Liver (tissue), 9 donors: ENCODE results near the gene SAFB. TPM values are rescaled to one million over a fixed set of nuclear protein-coding genes. Genes with fewer than 3 reads are reported as not detected.

Source experiments
- DNase-seq: peaks from one replicate; pipeline ENCODE4 v3.0.0-alpha.2; 2017; ENCODE audit warnings: low spot score
- H3K27ac ChIP-seq, 2 donors: one replicate each; pipeline ENCODE4 v1.7.0; 2013; ENCODE audit warnings: inconsistent platforms in 2 of 2, low read length in 2 of 2, control low read depth in 1 of 2, low read depth in 1 of 2, mild to moderate bottlenecking in 1 of 2
- H3K27me3 ChIP-seq, 4 donors: one replicate each; pipeline versions ENCODE4 v1.6.1 to v1.7.0; 2013; ENCODE audit warnings: low read length in 3 of 4, inconsistent platforms in 1 of 4, mild to moderate bottlenecking in 1 of 4, moderate library complexity in 1 of 4; ENCODE audit not compliant: control insufficient read depth in 4 of 4, insufficient read depth in 4 of 4
- H3K36me3 ChIP-seq, 4 donors: one replicate each; pipeline versions ENCODE4 v1.6.1 to v1.7.0; 2013; ENCODE audit warnings: low read length in 3 of 4, mild to moderate bottlenecking in 3 of 4, low read depth in 1 of 4, moderate library complexity in 1 of 4; ENCODE audit not compliant: control insufficient read depth in 4 of 4, insufficient read depth in 3 of 4
- H3K4me1 ChIP-seq, 4 donors: one replicate each; pipeline versions ENCODE4 v1.6.1 to v1.7.0; 2013; ENCODE audit warnings: low read length in 3 of 4, mild to moderate bottlenecking in 3 of 4, moderate library complexity in 1 of 4; ENCODE audit not compliant: control insufficient read depth in 4 of 4, insufficient read depth in 4 of 4
- H3K4me3 ChIP-seq, 3 donors: one replicate each; pipeline versions ENCODE4 v1.6.1 to v1.7.0; 2013; ENCODE audit warnings: low read length in 3 of 3, control low read depth in 1 of 3, low read depth in 1 of 3, mild to moderate bottlenecking in 1 of 3
- H3K9ac ChIP-seq, 2 donors: one replicate each; pipeline ENCODE4 v1.7.0; 2013; ENCODE audit warnings: low read length in 2 of 2, mild to moderate bottlenecking in 2 of 2, moderate library complexity in 2 of 2, control low read depth in 1 of 2, low read depth in 1 of 2
- H3K9me3 ChIP-seq, 4 donors: one replicate each; pipeline versions ENCODE4 v1.6.1 to v1.7.0; 2013; ENCODE audit warnings: low read length in 3 of 4; ENCODE audit not compliant: control insufficient read depth in 4 of 4
- ATF3 ChIP-seq: IDR thresholded peaks from 2 replicates; pipeline ENCODE4 v1.6.1; 2016; ENCODE audit warnings: antibody characterized with exemption
- CTCF ChIP-seq: fragments of 150-350 bp; IDR thresholded peaks from 2 replicates; pipeline ENCODE4 v1.5.1; 2017; ENCODE audit warnings: improper control_type of control experiment, low read depth, low read length; ENCODE audit not compliant: missing input control
- EGR1 ChIP-seq, 2 donors: IDR thresholded peaks; 2 replicates each; pipeline ENCODE4 v1.6.1; 2016 to 2018; ENCODE audit warnings: antibody characterized with exemption in 2 of 2, low read depth in 2 of 2
- FOXA1 ChIP-seq: IDR thresholded peaks from 2 replicates; pipeline ENCODE4 v1.6.1; 2016; ENCODE audit warnings: antibody characterized with exemption
- GABPA ChIP-seq, 2 donors: IDR thresholded peaks in 1 of 2; conservative IDR thresholded peaks in 1 of 2; 2 replicates each; pipeline ENCODE4 v1.6.1; 2016; ENCODE audit warnings: antibody characterized with exemption in 2 of 2, mild to moderate bottlenecking in 1 of 2, moderate library complexity in 1 of 2
- HNF4A ChIP-seq, 2 donors: conservative IDR thresholded peaks; 2 replicates each; pipeline ENCODE4 v1.6.1; 2016; ENCODE audit warnings: antibody characterized with exemption in 2 of 2, mild to moderate bottlenecking in 2 of 2
- JUND ChIP-seq, 2 donors: IDR thresholded peaks; 2 replicates each; pipeline ENCODE4 v1.6.1; 2016; ENCODE audit warnings: antibody characterized with exemption in 2 of 2
- MAX ChIP-seq: IDR thresholded peaks from 2 replicates; pipeline ENCODE4 v1.6.1; 2016; ENCODE audit warnings: antibody characterized with exemption
- NR2F2 ChIP-seq: IDR thresholded peaks from 2 replicates; pipeline ENCODE4 v1.6.1; 2016; ENCODE audit warnings: antibody characterized with exemption
- RAD21 ChIP-seq, 2 donors: IDR thresholded peaks; 2 replicates each; pipeline ENCODE4 v1.6.1; 2016; ENCODE audit warnings: antibody characterized with exemption in 2 of 2, mild to moderate bottlenecking in 2 of 2
- REST ChIP-seq: IDR thresholded peaks from 2 replicates; pipeline ENCODE4 v1.6.1; 2016; ENCODE audit warnings: antibody characterized with exemption, mild to moderate bottlenecking
- RXRA ChIP-seq, 2 donors: IDR thresholded peaks; 2 replicates each; pipeline ENCODE4 v1.6.1; 2017 to 2018; ENCODE audit warnings: antibody characterized with exemption in 2 of 2, mild to moderate bottlenecking in 1 of 2
- SP1 ChIP-seq: IDR thresholded peaks from 2 replicates; pipeline ENCODE4 v1.6.1; 2018; ENCODE audit warnings: antibody characterized with exemption, mild to moderate bottlenecking
- TAF1 ChIP-seq: conservative IDR thresholded peaks from 2 replicates; pipeline ENCODE4 v1.6.1; 2016; ENCODE audit warnings: antibody characterized with exemption, mild to moderate bottlenecking
- YY1 ChIP-seq: IDR thresholded peaks from 2 replicates; pipeline ENCODE4 v1.6.1; 2016; ENCODE audit warnings: antibody characterized with exemption, mild to moderate bottlenecking
- ZBTB33 ChIP-seq: IDR thresholded peaks from 2 replicates; pipeline ENCODE4 v1.6.1; 2016; ENCODE audit warnings: antibody characterized with exemption
- WGBS: extraction: QIAGEN DNeasy Blood & Tissue Kit; methylation state at CpG from one replicate; pipeline ENCODE4 v1.1.7; 2013; 5-methylcytosine and 5-hydroxymethylcytosine counted together
- polyA plus RNA-seq, 2 donors: library from polyadenylated mRNA; stranded (reverse) in 1 of 2; unstranded in 1 of 2; fragments of 200-250 nt in 1 of 2; fragments of >200 nt in 1 of 2; fragmentation: Nextera tagmentation in 1 of 2; extraction: Ambion mirVana in 1 of 2; gene quantifications; one replicate each; pipeline versions ENCODE4 v1.2.1 to v1.2.3, GENCODE V29; 2013 to 2015
- total RNA-seq, 2 donors: library from RNA; depleted of rRNA; stranded (reverse); fragments of >200 nt; gene quantifications; one replicate each; pipeline ENCODE4 v1.2.3, GENCODE V29; 2014
- donor health status: healthy.
- donor health status: healthy.
- donor health status: healthy.
- donor health status: healthy.
- donor health status: healthy.

SAFB gene
- total and polyA plus RNA-seq, 4 donors, result 16.5 to 65.0 (median 38.5) TPM

GRCh38 chr19:5617080-5617479 is 5.8 kb upstream of the SAFB start (continued):
- no peak for TF ChIP-seq CTCF
- no peak for TF ChIP-seq RAD21 (IDR thresholded peaks at IDR 0.05)
- TF ChIP-seq TAF1, result no peak
- no peak for TF ChIP-seq NR2F2
- no peak for TF ChIP-seq GABPA (IDR thresholded peaks at IDR 0.05 in 1 of 2, conservative IDR thresholded peaks at IDR 0.05 in 1 of 2)
- no peak for TF ChIP-seq HNF4A (conservative IDR thresholded peaks at IDR 0.05)

GRCh38 chr19:5618591-5618990 is 4.3 kb upstream of the SAFB start:
- H3K9ac ChIP-seq, result no peak overlapping the region

GRCh38 chr19:5619946-5620345 is 2.9 kb upstream of the SAFB start:
- Histone ChIP-seq H3K9ac (peak overlapping the region in 1 of 2 donors; percentile 23), H3K4me3 (no peak overlapping the region), H3K9me3 (no peaks in the 10 kb centered on the region), H3K36me3 (peaks cover 9 to 37% (median 25%) of the 10 kb centered on the region in 4 donors), H3K4me1 (peaks cover 6 to 38% (median 29%) of the 10 kb centered on the region in 4 donors), H3K27me3 (no peaks in the 10 kb centered on the region), H3K27ac (no peak overlapping the region)
- WGBS, result 53% methylated on average over 3 of the region's 3 CpGs
- DNase-seq, result no peak
- TF ChIP-seq TAF1, result no peak
- no peak for TF ChIP-seq ZBTB33
- no peak for TF ChIP-seq MAX
- TF ChIP-seq NR2F2, result no peak
- no peak for TF ChIP-seq SP1
- no peak for TF ChIP-seq HNF4A (conservative IDR thresholded peaks at IDR 0.05)
- no peak for TF ChIP-seq REST
- TF ChIP-seq JUND (IDR thresholded peaks at IDR 0.05), result no peak
- TF ChIP-seq GABPA (IDR thresholded peaks at IDR 0.05 in 1 of 2, conservative IDR thresholded peaks at IDR 0.05 in 1 of 2), result no peak

More at GRCh38 chr19:5618591-5618990, 4.3 kb upstream of the SAFB start:
- no peaks in the 10 kb centered on the region for H3K9me3 ChIP-seq
- H3K27me3 ChIP-seq, result no peaks in the 10 kb centered on the region
- peaks cover 6 to 25% (median 21%) of the 10 kb centered on the region in 4 donors for H3K4me1 ChIP-seq
- H3K36me3 ChIP-seq, result peaks cover 16 to 50% (median 35%) of the 10 kb centered on the region in 4 donors
- WGBS, result 96% methylated on average over 9 of the region's 9 CpGs
- no peak overlapping the region for H3K27ac ChIP-seq
- DNase-seq, result no peak
- TF ChIP-seq FOXA1 (no peak), TAF1 (no peak), RAD21 (IDR thresholded peaks at IDR 0.05) (no peak), YY1 (no peak), HNF4A (conservative IDR thresholded peaks at IDR 0.05) (no peak), NR2F2 (no peak), GABPA (IDR thresholded peaks at IDR 0.05 in 1 of 2, conservative IDR thresholded peaks at IDR 0.05 in 1 of 2) (no peak), JUND (IDR thresholded peaks at IDR 0.05) (no peak), MAX (no peak), ATF3 (no peak), SP1 (no peak), ZBTB33 (no peak), RXRA (IDR thresholded peaks at IDR 0.05) (no peak), EGR1 (IDR thresholded peaks at IDR 0.05; ENCODE audit: low read depth in 2 of 2) (no peak)
- H3K4me3 ChIP-seq, result no peak overlapping the region
